WTC11 (cell line): ENCODE data around the gene CEP85.

Experiments used
- FOXJ3 ChIP-seq: sonication (generic); formaldehyde crosslinking; IDR thresholded peaks from 2 replicates; pipeline ENCODE4 v1.9.0; 2021; ENCODE audit warnings: missing genetic modification reagents, mild to moderate bottlenecking, borderline replicate concordance
- FOXP1 ChIP-seq: sonication (generic); formaldehyde crosslinking; IDR thresholded peaks from 2 replicates; pipeline ENCODE4 v1.8.0; 2022; ENCODE audit warnings: missing genetic modification reagents, mild to moderate bottlenecking, moderate library complexity, borderline replicate concordance
- FOXP4 ChIP-seq: sonication (generic); formaldehyde crosslinking; IDR thresholded peaks from 2 replicates; pipeline ENCODE4 v1.8.0; 2022; ENCODE audit warnings: mild to moderate bottlenecking, missing genetic modification reagents
- HMGXB4 ChIP-seq: sonication (generic); formaldehyde crosslinking; IDR thresholded peaks from 2 replicates; pipeline ENCODE4 v1.8.1; 2023; ENCODE audit warnings: mild to moderate bottlenecking, moderate library complexity, missing genetic modification reagents
- SMAD4 ChIP-seq: sonication (generic); formaldehyde crosslinking; IDR thresholded peaks from 2 replicates; pipeline ENCODE4 v1.8.0; 2022; ENCODE audit warnings: mild to moderate bottlenecking, missing genetic modification reagents
- TEAD4 ChIP-seq: sonication (generic); formaldehyde crosslinking; IDR thresholded peaks from 2 replicates; pipeline ENCODE4 v1.8.0; 2022; ENCODE audit warnings: mild to moderate bottlenecking, missing genetic modification reagents
- TP53 ChIP-seq: sonication (generic); formaldehyde crosslinking; IDR thresholded peaks from 2 replicates; pipeline ENCODE4 v1.8.1; 2023; ENCODE audit warnings: mild to moderate bottlenecking, missing genetic modification reagents
- ZBTB21 ChIP-seq: sonication (generic); formaldehyde crosslinking; IDR thresholded peaks from 2 replicates; pipeline ENCODE4 v1.8.1; 2023; ENCODE audit warnings: mild to moderate bottlenecking, missing genetic modification reagents, borderline replicate concordance
- ZNF281 ChIP-seq: sonication (generic); formaldehyde crosslinking; IDR thresholded peaks from 2 replicates; pipeline ENCODE4 v1.8.0; 2023; ENCODE audit warnings: mild to moderate bottlenecking, missing genetic modification reagents
- TF ChIP-seq, protein P1 (sequence below): fragments of 200-600 bp; IDR thresholded peaks from 2 replicates; pipeline ENCODE4 v1.8.0; 2022; ENCODE audit warnings: antibody characterized with exemption
- TF ChIP-seq, protein P2 (sequence below): fragments of 250-450 bp; sonication (Bioruptor Pico); IDR thresholded peaks from 2 replicates; pipeline ENCODE4 v2.1.2; 2022; ENCODE audit warnings: mild to moderate bottlenecking, moderate library complexity

- TF ChIP-seq SMAD4: no peak
- TF ChIP-seq, protein P1, sequence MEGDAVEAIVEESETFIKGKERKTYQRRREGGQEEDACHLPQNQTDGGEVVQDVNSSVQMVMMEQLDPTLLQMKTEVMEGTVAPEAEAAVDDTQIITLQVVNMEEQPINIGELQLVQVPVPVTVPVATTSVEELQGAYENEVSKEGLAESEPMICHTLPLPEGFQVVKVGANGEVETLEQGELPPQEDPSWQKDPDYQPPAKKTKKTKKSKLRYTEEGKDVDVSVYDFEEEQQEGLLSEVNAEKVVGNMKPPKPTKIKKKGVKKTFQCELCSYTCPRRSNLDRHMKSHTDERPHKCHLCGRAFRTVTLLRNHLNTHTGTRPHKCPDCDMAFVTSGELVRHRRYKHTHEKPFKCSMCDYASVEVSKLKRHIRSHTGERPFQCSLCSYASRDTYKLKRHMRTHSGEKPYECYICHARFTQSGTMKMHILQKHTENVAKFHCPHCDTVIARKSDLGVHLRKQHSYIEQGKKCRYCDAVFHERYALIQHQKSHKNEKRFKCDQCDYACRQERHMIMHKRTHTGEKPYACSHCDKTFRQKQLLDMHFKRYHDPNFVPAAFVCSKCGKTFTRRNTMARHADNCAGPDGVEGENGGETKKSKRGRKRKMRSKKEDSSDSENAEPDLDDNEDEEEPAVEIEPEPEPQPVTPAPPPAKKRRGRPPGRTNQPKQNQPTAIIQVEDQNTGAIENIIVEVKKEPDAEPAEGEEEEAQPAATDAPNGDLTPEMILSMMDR: no peak
- TF ChIP-seq FOXP1 (CRISPR knock-in tag): no peak
- TF ChIP-seq FOXP4: no peak
- no peak for TF ChIP-seq HMGXB4 (CRISPR knock-in tag)
- TF ChIP-seq, protein P2, sequence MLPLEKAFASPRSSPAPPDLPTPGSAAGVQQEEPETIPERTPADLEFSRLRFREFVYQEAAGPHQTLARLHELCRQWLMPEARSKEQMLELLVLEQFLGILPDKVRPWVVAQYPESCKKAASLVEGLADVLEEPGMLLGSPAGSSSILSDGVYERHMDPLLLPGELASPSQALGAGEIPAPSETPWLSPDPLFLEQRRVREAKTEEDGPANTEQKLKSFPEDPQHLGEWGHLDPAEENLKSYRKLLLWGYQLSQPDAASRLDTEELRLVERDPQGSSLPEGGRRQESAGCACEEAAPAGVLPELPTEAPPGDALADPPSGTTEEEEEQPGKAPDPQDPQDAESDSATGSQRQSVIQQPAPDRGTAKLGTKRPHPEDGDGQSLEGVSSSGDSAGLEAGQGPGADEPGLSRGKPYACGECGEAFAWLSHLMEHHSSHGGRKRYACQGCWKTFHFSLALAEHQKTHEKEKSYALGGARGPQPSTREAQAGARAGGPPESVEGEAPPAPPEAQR (CRISPR knock-in tag): no peak
- no peak for TF ChIP-seq TP53
- TF ChIP-seq TEAD4 (CRISPR knock-in tag): no peak
- no peak for TF ChIP-seq ZNF281 (CRISPR knock-in tag)
- TF ChIP-seq FOXJ3 (CRISPR knock-in tag): no peak
- no peak for TF ChIP-seq ZBTB21 (CRISPR knock-in tag)
Measured at GRCh38 chr1:26302733-26303405, 68.9 kb downstream of the CEP85 start.
